DOHH2 (cell line): ENCODE measurements around the gene SSTR5.

ENCODE experiments used
- H3F3A ChIP-seq: fragments of 200-600 bp; sonication (generic), shearing (Covaris generic); 2 replicates; pipeline ENCODE4 v1.6.0; 2016; ENCODE audit warnings: antibody characterized with exemption, mild to moderate bottlenecking; ENCODE audit not compliant: control insufficient read depth, insufficient read depth
- H3K27ac ChIP-seq: fragments of 200-600 bp; sonication (generic); 2 replicates; pipeline ENCODE4 v1.5.1; 2014; ENCODE audit warnings: low read depth, mild to moderate bottlenecking, low read length, moderate library complexity
- H3K27me3 ChIP-seq: fragments of 200-600 bp; sonication (generic); 2 replicates; pipeline ENCODE4 v1.6.1; 2014; ENCODE audit warnings: mild to moderate bottlenecking, low read length, mixed read lengths; ENCODE audit not compliant: control insufficient read depth
- H3K36me3 ChIP-seq: fragments of 200-600 bp; sonication (generic); 2 replicates; pipeline ENCODE4 v1.6.1; 2014; ENCODE audit warnings: mild to moderate bottlenecking, low read length, moderate library complexity, mixed read lengths; ENCODE audit not compliant: control insufficient read depth
- H3K4me1 ChIP-seq: fragments of 200-600 bp; sonication (generic); 2 replicates; pipeline ENCODE4 v1.6.1; 2014; ENCODE audit warnings: mild to moderate bottlenecking, low read length, mixed read lengths; ENCODE audit not compliant: control insufficient read depth
- H3K4me2 ChIP-seq: fragments of 200-600 bp; sonication (generic); 2 replicates; pipeline ENCODE4 v1.6.0; 2014; ENCODE audit warnings: mild to moderate bottlenecking, low read length, moderate library complexity
- H3K4me3 ChIP-seq: fragments of 200-600 bp; sonication (generic); 2 replicates; pipeline ENCODE4 v1.5.1; 2014; ENCODE audit warnings: mild to moderate bottlenecking, low read length, mixed read lengths
- H3K79me2 ChIP-seq: fragments of 200-600 bp; sonication (generic); 2 replicates; pipeline ENCODE4 v1.6.1; 2014; ENCODE audit warnings: mild to moderate bottlenecking, low read length, mixed read lengths; ENCODE audit not compliant: control insufficient read depth
- H3K9me2 ChIP-seq: fragments of 200-600 bp; sonication (generic); replicated peaks from 2 replicates; pipeline ENCODE4 v1.6.1; 2014; ENCODE audit warnings: mild to moderate bottlenecking, low read length, mixed read lengths; ENCODE audit not compliant: control insufficient read depth
- H3K9me3 ChIP-seq: fragments of 200-600 bp; sonication (generic); 2 replicates; pipeline ENCODE4 v1.6.1; 2014; ENCODE audit warnings: antibody characterized with exemption, low read length, mixed read lengths; ENCODE audit not compliant: control insufficient read depth, insufficient read depth
- H4K20me1 ChIP-seq: fragments of 200-600 bp; sonication (generic); 2 replicates; pipeline ENCODE4 v1.6.0; 2014; ENCODE audit warnings: low read depth, mild to moderate bottlenecking, antibody characterized with exemption, low read length, moderate library complexity; ENCODE audit not compliant: control insufficient read depth, insufficient read depth
- EZH2phosphoT487 ChIP-seq: fragments of 200-600 bp; sonication (generic); IDR thresholded peaks from 2 replicates; pipeline ENCODE4 v1.6.1; 2017; ENCODE audit warnings: borderline replicate concordance, mild to moderate bottlenecking, antibody characterized with exemption, low read length, moderate library complexity, mixed read lengths
- TF ChIP-seq, protein P1 (sequence below): fragments of 200-600 bp; sonication (generic); IDR thresholded peaks from one replicate; pipeline ENCODE4 v1.5.1; 2014; ENCODE audit warnings: antibody characterized with exemption, mild to moderate bottlenecking, low read depth, low read length; ENCODE audit not compliant: poor library complexity, severe bottlenecking

SSTR5 gene

DNA sequence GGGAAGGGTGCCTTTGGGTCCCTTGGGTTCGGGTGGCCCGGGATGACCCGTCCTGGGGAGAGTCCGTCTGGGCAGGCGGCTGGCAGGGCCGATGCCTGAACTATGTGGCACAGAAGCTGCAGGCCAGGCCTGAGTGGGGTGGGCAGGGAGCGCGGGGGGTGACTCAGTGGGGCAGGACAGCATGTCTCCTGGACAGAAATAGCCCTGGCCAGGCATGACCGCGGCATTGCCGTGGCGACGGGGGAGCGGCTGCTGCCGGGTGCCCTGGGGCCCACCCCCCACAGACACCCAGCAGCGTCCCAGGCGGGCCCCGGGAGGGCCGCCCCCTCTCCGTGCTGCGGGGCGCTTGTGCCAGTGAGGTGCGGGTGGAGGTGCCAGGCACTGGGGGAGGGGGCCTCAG, 25.3 kb downstream of the SSTR5 start:
- Histone ChIP-seq H3K4me1 (no peaks in the 10 kb centered on the region), H3K36me3 (no peaks in the 10 kb centered on the region), H3K9me2 (no peaks in the 10 kb centered on the region), H3K79me2 (no peaks in the 10 kb centered on the region), H3K4me3 (no peak overlapping the region), H3K27ac (no peak overlapping the region), H3F3A (no peaks in the 10 kb centered on the region), H3K27me3 (no peaks in the 10 kb centered on the region), H3K4me2 (no peak overlapping the region), H3K9me3 (no peaks in the 10 kb centered on the region), H4K20me1 (no peaks in the 10 kb centered on the region)
- TF ChIP-seq EZH2phosphoT487: no peak
- TF ChIP-seq, protein P1, sequence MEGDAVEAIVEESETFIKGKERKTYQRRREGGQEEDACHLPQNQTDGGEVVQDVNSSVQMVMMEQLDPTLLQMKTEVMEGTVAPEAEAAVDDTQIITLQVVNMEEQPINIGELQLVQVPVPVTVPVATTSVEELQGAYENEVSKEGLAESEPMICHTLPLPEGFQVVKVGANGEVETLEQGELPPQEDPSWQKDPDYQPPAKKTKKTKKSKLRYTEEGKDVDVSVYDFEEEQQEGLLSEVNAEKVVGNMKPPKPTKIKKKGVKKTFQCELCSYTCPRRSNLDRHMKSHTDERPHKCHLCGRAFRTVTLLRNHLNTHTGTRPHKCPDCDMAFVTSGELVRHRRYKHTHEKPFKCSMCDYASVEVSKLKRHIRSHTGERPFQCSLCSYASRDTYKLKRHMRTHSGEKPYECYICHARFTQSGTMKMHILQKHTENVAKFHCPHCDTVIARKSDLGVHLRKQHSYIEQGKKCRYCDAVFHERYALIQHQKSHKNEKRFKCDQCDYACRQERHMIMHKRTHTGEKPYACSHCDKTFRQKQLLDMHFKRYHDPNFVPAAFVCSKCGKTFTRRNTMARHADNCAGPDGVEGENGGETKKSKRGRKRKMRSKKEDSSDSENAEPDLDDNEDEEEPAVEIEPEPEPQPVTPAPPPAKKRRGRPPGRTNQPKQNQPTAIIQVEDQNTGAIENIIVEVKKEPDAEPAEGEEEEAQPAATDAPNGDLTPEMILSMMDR: no peak

GRCh38 chr16:1098266-1098991, 25.9 kb downstream of the SSTR5 start:
- no peak overlapping the region for H3K27ac ChIP-seq
- no peaks in the 10 kb centered on the region for H3K79me2 ChIP-seq
- H3K4me1 ChIP-seq: no peaks in the 10 kb centered on the region
- H3K36me3 ChIP-seq: no peaks in the 10 kb centered on the region
- no peaks in the 10 kb centered on the region for H3K9me3 ChIP-seq
- H4K20me1 ChIP-seq: no peaks in the 10 kb centered on the region
- no peaks in the 10 kb centered on the region for H3K27me3 ChIP-seq
- H3F3A ChIP-seq: no peaks in the 10 kb centered on the region
- no peak overlapping the region for H3K4me2 ChIP-seq
- H3K4me3 ChIP-seq: no peak overlapping the region
- TF ChIP-seq, protein P1: no peak
- TF ChIP-seq EZH2phosphoT487: no peak
- H3K9me2 ChIP-seq: no peaks in the 10 kb centered on the region

DNA sequence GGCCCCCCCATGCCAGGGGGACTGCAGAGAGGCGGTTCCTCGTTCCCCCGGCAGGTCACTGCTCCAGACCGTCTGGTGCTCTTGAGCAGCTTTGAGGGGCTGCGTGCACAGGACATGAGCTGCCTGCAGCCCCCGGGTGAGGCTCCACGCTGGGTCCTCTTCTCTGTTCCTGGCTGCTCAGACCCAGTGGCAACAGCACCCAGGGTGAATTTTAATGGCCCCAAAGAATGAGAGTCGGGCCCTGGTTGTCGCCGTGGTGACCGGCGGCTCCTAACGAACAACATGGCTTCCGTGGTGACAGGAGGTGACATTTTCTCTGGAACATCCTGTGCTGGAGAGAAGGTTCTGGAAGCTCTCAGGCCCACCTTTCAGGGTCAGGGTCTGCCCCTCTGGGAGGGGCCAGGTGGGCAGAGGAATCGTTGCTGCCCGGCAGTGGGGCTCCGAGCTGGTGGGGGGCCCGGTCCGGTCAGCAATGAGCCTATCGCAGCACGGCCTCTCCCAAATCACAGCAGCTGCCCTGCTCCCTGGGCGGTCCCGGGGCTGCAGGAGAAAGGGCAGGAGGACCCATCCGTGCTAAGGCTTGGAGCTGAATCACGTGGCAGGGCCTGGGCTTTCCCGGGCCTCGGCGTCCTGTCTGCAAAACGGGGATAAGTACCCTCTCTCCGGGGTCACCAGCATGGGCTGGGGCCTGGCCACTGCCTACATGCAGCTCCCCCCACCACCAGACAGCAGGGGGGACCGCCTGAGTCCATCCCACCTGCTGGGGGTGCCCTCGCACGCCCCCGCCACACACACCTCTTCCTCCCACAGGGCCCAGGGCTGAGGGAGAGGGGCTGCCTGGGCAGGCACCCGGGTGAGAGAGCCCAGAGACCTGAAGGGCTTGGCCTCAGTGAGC, 26.9 kb downstream of the SSTR5 start:
- Histone ChIP-seq H3K9me3 (no peaks in the 10 kb centered on the region), H3F3A (no peaks in the 10 kb centered on the region), H3K4me2 (no peak overlapping the region), H3K27me3 (no peaks in the 10 kb centered on the region), H3K36me3 (no peaks in the 10 kb centered on the region), H3K9me2 (no peaks in the 10 kb centered on the region), H4K20me1 (no peaks in the 10 kb centered on the region), H3K4me1 (no peaks in the 10 kb centered on the region), H3K4me3 (no peak overlapping the region), H3K27ac (no peak overlapping the region), H3K79me2 (no peaks in the 10 kb centered on the region)
- TF ChIP-seq, protein P1: no peak
- TF ChIP-seq EZH2phosphoT487: no peak
